GM04503 (cell line): Measurements from ENCODE around the gene SLC25A13.

ENCODE experiments used
- DNase-seq: peaks from one replicate; pipeline ENCODE4 v3.0.0-alpha.2; 2012; ENCODE audit warnings: low read depth

SLC25A13 gene

DNA sequence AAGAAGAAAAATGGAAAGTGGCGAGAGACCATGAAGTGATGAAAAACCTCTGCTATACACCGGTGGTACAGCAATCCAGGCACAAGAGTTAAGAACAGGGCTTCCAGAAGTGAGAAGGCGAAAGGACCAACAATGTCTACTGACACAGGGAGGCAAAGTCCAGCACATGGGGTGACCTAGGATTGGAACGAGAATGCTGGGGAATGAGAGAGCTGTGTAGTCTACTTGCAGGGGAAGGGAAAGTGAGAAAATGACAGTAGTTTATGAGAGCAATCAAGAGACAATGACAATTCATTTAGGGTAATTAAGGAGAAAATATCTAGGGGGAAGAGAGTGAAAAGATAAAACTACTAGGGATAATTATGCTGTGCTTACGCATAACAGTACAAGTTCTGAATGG, 169.2 kb downstream of the SLC25A13 start:
- no peak for DNase-seq

DNA sequence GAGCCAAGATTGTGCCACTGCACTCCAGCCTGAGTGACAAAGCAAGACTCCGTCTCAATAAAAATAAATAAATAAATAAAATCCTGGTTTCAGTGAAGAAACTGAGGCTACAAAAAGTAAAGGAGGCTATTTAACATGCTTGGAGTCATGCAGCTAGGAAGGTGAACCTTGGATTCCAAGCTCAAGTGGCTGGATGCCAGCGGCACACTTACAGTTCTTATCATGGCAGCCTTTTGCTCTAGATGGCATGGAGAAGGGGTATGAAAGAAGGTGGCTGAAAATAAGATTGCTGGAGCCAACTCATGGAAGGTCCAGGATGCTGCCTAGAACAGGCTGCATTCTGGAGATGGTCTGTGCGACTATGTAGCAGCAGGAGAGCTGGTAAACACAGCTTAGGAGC, 170.0 kb downstream of the SLC25A13 start:
- no peak for DNase-seq

- DNase-seq, result no peak
Measured at GRCh38 chr7:96144260-96144526, 177.7 kb downstream of the SLC25A13 start.

DNA sequence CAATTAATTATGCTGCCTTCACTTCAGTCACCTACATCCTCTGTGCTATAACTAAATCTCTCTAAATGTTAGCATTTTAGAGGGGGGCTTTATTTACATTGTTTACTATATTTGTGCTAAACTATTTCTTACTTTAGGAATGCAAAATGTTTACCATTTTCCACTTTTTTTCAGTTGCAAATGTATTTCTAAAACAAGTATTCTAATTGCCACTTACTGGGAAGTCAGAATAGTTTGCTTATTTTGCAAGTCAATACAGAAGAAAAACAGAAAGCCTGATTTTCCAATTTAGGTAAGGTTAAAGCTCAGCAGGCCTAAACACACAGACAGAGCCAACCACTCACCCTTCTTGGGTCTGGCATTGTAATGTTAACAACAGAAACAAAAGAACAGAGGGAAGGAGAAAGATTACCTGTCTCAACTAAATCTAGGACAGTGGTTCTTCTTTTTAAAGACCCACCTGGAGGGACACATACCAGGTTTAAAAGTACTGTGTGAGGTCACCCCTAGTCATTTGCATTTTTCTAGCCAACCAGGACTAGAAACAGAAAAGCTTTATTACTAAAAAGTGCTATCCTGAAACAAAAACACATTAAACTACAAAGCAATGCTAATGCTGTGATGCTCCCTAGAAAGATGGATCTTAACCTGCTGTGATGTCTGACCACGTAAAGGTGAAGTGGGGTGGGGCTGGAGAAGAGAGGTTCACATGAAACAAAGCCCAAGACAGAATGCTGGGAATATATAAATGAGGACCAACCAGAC, 178.2 kb downstream of the SLC25A13 start:
- DNase-seq, result no peak

- no peak for DNase-seq
Measured at GRCh38 chr7:96136600-96137239, 185.2 kb downstream of the SLC25A13 start.

DNA sequence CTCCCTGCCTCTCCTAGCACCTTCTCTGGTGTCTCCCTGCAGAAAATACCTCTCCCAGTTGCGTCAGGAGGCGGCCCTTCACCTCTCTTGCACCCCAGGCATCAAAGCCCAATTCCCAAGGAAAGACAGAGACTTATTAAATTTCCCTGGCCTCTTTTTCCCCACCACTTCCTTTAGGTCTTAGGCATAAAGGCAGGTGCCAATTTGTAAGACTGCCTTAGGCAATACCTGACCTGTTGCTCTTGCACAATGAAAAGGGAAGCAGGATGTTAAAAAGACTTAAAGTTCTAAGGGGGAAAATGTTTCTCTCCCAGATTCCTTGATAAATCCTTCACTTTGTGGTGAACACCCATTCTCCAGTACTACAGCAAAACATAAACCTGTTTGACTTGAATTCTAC, 186.7 kb downstream of the SLC25A13 start:
- no peak for DNase-seq

DNA sequence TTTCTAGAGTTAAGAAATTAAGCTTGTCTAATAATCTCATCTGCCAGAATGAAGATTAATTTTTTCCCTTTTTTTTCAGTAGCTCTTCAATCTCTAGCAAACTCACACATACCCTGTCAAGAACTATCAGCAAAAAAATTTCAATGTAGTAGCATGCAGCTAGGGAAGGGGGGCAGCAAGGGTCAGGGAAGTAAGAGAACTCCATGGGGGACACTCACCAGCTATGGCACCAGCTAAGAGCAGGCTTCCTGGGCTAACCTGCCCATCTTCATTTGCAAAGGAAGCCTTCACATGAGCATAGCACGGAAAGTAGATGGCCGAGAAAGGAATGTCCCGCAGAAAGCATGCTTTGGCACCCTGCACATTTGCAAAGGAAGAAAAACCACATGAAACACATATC, 190.4 kb downstream of the SLC25A13 start:
- no peak for DNase-seq

GRCh38 chr7:96127746-96128145, 194.2 kb downstream of the SLC25A13 start:
- DNase-seq, result no peak

DNA sequence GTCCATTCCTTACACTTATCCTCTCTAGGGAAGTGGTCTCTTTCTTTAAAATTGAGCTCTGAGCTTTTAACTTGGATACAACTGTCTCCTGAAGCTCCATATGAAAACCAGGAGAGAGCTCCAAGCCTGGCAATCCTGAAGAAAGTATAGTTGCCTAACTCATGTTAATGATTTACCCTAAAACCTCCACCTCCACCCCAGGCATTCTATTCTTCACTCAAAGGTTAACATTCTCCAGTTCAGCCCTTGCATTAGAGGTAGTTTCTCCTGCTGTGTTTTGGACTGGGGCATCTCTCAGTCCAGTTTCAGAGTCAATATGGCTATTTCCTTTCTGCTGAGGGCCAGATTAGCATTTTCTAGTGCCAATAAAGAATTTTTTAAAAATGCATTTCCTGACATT, 195.5 kb downstream of the SLC25A13 start:
- DNase-seq, result no peak

- no peak for DNase-seq
Measured at GRCh38 chr7:96122746-96123145, 199.2 kb downstream of the SLC25A13 start.

DNA sequence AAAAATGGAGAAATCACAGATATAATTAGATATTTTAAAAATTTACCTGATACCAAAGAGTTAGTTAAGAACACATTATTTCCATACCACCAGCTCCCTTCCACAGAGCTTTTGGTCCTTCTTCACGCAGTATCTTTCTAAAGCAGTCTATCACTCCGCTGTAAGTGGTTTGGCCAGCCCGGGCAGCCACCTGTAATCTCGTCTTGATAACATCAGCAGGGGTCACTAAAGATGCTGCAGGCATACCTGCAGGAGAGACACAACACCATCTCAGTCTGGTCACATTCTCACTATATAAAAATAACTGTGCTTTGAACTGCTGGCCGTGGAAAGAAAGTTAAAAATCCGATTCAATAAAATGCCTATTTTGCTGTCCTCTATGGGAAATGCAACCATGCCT, 200.1 kb downstream of the SLC25A13 start:
- no peak for DNase-seq

GRCh38 chr7:96120445-96121225, 201.3 kb downstream of the SLC25A13 start:
- no peak for DNase-seq

- no peak for DNase-seq
Measured at GRCh38 chr7:96118449-96119001, 203.4 kb downstream of the SLC25A13 start.

GRCh38 chr7:96116173-96116572, 205.7 kb downstream of the SLC25A13 start:
- no peak for DNase-seq

- DNase-seq, result no peak
Measured at GRCh38 chr7:96114190-96114589, 207.7 kb downstream of the SLC25A13 start.

DNA sequence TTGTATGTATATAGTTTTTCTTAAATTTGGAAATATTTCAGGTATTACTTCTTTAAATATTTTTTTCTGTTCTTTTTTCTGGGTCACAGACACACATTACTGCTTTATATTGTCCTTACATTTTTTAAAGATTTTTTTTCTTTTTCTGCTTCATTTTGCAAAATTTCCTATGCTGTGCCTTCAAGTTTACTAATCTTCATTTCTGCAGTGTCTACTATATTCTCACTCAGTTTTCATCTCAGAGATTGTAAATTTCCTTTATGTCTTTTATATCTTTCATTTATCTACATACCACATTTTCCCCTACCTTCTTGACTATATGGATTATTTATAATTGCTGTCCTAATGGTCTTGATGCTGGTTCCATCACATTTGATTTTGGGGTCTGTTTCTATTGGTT, 210.5 kb downstream of the SLC25A13 start:
- DNase-seq, result no peak

DNA sequence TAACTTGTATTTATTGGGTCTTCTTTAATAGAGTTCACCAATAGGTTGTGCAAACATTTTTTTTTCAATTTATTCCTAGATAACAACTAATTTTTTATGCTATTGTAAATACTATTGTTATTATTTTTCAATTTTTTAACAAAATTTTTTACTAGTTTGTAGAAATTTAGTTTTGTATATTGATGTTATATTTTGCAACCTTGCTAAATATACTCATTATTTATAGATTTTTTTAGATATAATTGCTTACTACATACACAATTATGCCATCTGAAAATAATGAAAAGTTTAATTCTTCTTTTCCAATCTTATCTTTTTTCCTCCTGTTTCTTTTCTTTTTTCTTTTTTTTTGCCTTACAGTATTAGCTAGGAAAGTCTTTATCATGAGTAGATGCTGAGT, 216.9 kb downstream of the SLC25A13 start:
- no peak for DNase-seq

GRCh38 chr7:96102096-96102811, 219.6 kb downstream of the SLC25A13 start:
- DNase-seq, result no peak

DNA sequence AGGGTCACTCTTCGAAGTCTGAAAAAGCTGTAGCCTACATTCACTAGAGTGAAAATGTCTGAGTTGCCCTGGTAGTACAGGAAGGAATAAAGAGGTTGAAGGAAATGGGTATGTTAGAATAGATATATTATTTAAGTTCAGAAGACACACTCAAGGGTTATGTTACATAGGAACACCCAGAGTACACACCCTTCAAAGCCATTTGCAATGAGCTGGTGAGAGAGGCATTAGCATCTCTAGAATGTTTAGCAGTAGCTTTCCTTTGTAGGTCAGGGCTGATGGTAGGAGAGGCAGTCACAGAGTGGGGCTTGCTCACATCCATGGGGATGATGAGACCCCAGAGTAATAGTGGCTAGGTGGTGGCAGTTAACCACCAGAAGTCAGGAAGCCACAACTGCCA, 221.2 kb downstream of the SLC25A13 start:
- no peak for DNase-seq

GRCh38 chr7:96097835-96098234, 224.1 kb downstream of the SLC25A13 start:
- DNase-seq, result no peak

GRCh38 chr7:96093435-96093834, 228.5 kb downstream of the SLC25A13 start:
- peak; percentile 44 for DNase-seq

- DNase-seq, result no peak
Measured at GRCh38 chr7:96090756-96091155, 231.1 kb downstream of the SLC25A13 start.
